ENCODE results near the gene RSRP1.
A peak's percentile ranks its signal among the peaks of the same experiment; 100 is the strongest.
"Not testable (repeated sequence)": the region's sequence is repeated elsewhere in the genome, so short reads cannot be mapped to it uniquely, and the experiment has no call there.

Gene RSRP1, protein sequence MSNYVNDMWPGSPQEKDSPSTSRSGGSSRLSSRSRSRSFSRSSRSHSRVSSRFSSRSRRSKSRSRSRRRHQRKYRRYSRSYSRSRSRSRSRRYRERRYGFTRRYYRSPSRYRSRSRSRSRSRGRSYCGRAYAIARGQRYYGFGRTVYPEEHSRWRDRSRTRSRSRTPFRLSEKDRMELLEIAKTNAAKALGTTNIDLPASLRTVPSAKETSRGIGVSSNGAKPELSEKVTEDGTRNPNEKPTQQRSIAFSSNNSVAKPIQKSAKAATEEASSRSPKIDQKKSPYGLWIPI

DNA sequence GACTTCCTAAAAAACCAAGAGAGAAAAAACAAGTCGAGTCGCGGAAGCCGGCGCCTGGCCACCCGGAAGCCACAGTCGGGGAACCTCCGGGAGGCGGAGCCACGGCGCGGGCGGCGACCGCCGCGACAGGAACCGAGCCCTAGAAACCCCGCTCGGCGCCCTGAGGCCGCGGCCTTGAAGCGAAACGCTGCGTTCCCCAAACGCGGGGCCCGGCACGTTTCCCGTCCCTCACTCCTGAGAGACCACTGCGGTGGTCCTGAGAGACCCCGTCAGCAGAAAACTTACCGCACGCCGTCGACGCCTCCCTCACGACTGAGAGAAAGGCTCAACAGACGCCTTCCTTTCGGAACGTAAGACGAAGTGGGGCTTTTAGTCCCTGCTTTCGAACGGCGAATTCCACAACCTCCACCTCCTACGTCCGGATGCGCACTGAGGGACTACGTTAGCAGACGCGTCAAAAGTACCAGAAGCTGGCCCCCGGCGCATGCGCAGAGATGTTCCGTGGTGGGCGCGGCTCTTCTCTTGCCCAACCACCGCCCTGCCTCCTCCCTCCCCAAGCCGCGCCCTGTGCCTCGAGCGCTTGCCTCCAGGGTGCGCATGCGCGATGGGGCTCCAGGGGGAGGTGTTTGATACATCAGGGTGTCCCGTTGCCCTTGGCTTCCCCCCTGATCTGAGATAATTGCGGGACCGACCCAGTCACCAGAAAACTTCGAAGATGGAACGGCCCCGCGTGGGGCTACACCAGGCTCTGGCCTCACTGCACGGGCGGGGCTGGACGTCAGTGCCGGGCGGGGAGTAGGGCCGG is at the start of gene RSRP1:
Gene RSRP1, minus strand, starts transcription at position 431 of the 805 bp plus-strand sequence. CDS start 491 bp downstream, outside the sequence.
- DNase-seq: peak; percentile 80 to 98

DNA sequence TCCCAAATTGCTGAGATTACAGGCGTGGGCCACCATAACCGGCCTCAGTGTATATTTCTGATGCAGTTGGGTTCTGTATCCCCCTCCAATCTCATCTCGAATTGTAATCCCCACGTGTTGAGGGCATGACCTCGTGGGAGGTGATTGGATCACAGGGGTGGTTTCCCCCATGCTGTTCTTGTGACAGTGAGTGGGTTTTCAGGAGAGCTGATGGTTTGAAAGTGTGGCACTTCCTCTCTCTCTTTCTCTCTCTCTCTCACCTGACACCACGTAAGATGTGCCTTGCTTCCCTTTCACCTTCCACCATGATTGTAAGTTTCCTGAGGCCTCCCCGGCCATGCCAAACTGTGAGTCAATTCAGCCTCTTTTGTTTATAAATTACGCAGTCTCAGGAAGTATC is 49.2 kb upstream of the RSRP1 start:
- DNase-seq: not testable (repeated sequence)

DNA sequence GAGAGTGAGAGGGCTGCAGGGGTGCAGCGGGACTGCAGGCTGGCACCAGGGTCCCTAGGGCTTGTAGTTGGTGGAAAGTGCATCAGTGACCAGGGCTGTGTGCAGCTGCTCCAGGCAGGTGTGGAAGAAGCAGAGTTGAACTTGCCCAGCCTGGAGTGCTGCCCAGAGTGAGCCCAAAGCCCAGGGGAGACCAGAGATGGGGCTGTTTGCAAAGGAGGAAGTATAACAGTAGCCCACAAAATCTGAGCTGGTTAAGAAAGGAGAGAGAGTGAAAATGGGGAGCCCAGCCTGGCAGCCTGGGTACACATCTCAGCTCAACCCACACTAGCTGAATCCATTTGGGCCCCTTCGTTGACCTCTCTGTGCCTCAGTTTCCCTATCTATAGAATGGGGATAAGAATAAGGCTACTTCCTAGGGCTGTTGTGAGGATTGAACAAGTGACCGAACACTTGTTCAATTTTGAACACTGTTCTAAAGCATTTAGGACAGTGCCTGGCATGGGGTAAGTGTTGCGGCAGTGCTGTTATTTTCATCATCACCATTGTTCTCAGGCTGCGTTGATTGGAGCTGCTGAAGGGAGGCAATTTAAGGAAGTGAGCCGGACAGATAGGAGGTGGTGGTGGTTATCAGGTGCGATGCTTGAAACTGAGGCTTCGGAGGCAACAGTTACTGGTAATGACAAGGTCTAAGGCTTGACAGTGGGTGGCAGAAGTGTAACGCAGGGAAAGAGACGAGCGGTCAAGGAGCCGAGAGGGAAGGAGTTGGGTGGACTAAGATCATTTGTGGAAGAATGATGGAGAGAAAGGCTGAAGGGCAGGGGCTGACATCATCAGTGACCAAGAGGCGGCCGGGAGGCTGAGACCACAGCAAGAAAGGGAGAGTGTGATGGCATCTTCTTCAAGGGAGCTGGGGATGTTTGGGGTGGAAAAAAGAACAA is 47.9 kb upstream of the RSRP1 start:
- DNase-seq: not testable (repeated sequence)

DNA sequence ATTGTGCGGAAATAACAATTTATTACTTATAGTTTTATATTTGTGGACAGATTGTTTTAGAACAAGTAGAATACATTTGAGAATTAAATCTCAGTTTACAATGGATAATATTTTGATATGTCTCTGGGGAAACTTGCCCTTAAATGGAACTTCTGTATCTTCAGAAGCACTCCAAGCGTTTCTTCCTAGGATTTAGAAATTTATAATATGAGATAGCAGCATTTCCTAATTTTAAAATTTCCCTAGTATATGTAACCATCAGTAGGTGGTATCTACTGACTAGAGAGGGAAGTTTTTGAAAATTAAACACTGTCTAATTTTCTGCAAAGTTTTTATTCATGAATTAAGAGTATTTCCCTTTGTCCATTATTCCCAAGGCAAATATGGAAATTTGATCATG is 46.2 kb upstream of the RSRP1 start:
- DNase-seq: not testable (repeated sequence)

DNA sequence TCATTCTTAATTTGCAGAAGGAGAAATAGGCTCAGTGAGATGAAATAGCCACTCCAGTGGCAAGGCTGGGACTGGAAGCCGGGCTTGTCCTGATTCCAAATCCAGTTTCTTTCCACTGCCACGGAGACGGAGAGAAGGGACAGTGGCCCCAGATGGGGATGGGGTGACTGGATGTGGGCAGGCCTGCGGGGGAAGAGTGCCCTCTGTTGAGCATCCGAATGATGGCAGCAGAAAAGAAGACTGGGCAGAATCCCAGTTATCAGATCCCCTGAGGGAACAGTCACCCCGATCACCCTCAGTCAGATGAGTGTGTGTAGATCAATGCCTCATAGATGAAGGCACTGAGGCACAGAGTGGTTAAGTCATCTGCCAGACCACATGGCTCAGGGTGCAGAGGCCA is 42.8 kb upstream of the RSRP1 start:
- DNase-seq: not testable (repeated sequence)

DNA sequence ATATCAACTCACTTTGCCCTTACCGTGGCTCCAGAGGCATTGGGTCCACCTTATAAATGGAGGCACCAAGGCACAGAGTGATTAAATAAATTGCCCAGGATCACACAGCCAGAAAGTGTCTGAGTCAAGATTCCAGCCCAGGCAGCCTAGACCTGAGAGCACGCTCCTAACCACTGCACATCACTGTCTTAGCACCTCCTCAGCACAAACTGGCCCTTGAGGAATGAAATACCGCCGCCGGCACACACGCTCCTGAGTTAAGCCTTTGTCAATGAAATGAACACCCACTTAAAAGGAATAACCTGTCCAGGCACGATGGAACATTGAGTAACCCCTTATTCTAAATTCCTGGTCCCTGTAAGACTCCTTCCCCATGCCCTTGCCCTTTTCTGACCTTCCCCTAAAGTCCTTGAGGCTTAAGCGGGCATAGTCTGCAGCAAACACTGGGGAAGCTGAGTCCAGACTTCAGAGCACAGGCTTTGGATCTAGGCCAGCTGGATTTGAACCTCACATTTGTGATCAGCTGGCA is 41.4 kb upstream of the RSRP1 start:
- not testable (repeated sequence) for DNase-seq

DNA sequence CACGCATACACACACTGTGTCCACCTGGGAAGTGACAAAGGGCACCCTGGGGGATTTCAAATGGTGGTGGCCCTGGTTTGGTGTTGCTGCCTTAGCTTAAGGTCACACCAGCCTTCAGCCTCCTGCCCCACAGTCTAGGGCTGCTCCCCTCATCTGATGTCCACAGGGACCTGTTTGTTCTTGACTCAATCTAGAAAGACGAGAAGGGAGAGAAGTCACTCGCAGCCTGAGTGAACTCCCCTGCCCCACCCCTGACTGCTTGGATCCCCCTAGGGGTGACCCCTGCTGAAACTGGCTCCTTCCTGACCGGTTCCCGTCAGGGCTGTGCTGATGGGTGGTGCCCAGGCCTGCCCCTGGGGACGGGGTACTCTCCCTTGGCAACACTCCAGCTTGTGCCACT is 39.9 kb upstream of the RSRP1 start:
- not testable (repeated sequence) for DNase-seq

DNA sequence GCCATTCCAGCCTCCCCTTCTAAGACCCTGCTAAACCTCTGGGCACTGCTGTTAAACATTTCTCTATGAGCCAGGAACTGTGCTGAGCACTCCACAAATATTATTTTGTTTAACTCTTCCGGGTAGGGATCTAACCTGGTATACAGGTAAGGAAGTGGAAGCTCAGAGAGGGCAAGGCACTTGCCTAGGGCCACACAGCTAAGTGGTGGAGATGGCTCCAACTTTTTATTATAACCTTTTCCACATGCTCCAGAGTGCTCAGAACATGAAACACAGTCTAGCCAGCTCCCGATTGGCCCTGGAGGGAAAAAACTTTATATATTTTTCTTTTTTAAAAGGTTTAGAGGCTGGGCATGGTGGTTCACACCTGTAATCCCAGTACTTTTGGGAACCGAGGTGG is 38.6 kb upstream of the RSRP1 start:
- not testable (repeated sequence) for DNase-seq

DNA sequence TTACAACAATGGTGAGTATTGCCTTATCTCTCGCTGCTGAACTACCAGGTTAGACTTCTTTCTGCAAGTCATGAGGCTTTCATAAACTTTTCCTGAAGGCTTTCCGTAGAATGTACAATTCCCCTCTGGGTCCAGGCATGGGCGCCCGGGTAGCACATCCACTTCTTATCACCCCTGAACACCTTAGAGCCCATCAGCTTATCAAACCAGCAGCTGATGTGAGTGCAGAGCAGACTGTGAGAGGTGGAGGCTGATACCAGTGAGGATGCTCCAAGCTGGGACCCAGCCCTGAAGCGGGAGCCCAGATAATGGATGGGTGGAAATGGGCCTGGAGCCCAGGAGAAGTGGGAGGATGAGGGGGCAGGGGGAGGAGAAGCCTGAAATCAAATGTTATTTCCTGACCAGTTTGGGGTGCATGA is 32.4 kb upstream of the RSRP1 start:
- not testable (repeated sequence) for DNase-seq

DNA sequence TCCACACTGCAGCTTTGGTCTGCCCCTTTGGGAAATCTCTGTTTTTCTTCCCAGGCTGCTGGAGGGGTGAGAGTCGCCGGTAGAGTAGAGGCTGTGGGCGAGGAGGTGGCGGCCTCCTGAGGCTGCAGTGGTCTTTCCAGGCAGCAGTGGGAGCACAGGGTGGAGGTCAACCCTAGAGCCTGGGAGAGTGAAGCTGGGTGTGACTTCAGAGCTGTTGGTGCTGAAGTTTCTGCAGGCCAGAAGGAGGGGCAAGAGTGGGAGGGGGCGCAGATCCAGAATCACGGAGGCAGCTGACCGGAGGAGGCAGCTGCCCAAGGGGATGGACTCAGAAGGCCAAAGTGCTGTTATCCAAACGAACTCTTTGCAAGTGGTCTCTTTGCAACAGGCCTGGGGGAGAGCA is 31.5 kb upstream of the RSRP1 start:
- DNase-seq: not testable (repeated sequence)

DNA sequence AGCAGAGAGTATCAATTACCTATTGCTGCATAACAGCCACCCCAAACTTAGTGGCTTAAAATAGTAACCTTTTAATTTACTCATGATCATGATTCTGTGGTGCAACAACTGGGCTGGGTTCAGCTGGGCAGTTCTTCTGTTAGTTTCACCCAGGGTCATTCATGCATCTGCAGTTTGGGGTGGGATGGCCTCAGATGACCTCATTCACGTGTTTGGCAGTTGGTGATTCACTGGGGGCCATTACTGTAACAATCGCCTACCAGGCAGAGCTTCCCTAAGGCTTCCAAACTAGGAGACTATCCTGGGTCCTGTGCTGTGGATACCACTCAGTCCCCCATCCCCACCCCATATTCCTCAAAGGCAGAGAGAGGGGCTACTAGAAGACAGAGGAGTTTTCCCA is 31.1 kb upstream of the RSRP1 start:
- DNase-seq: not testable (repeated sequence)

DNA sequence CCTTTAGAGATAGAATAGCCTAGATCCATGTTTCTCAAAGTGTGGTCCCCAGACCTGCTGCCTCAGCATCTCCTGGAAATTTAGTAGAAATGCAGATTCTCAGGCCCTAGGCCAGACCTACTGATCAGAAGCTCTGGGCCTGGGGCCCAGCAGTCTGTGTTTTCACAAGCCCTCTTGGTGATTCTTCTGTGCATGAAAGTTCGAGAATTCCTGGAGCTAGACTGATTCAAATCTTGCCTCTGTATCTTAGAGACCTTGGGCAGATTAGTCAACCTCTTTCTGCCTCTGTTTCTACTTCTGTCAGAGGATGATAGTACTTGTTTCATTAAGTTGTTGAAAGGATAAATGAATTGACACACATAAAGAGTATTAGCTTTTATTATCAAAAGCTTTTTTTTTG is 30.0 kb upstream of the RSRP1 start:
- not testable (repeated sequence) for DNase-seq

DNA sequence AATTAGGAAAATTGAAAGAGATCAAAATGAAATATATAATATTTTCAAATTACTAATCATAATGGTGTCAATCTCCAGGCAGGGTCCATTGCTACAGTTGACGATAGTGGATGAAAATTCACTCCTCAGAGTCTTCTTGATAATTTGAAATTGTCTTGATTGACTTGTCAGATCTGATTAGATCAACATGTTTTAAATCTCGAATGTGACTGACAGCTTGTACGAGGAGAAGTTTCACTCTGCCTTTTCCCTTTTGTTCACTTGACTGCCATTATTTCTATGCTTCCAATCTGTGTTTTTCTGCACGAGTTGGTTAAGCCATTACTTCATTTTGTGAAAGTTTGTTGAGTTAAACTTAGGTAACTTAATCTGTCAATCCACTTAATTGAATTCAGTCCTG is 28.4 kb upstream of the RSRP1 start:
- DNase-seq: not testable (repeated sequence)

DNA sequence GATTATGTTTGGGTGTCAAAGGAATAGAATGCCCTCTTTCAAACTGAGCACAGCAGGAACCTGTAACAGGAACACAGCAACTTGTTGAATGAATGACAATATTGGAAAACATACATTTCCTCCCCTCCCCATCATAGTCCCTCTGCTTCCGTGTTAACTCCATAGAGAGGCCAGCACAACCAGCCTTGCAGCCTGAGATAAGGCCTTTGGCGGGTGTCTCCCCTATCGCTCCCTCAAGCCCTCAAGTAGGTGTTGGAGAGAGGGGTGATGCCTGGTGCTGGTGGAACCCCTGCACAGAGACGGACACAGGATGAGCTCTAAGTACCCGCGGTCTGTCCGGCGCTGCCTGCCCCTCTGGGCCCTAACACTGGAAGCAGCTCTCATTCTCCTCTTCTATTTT is 25.0 kb upstream of the RSRP1 start, which contains the start of gene RHD:
Gene RHD, plus strand, starts transcription at position 272 of the 400 bp plus-strand sequence. Its CDS starts 39 bp downstream, at position 311.
- DNase-seq: not testable (repeated sequence)

DNA sequence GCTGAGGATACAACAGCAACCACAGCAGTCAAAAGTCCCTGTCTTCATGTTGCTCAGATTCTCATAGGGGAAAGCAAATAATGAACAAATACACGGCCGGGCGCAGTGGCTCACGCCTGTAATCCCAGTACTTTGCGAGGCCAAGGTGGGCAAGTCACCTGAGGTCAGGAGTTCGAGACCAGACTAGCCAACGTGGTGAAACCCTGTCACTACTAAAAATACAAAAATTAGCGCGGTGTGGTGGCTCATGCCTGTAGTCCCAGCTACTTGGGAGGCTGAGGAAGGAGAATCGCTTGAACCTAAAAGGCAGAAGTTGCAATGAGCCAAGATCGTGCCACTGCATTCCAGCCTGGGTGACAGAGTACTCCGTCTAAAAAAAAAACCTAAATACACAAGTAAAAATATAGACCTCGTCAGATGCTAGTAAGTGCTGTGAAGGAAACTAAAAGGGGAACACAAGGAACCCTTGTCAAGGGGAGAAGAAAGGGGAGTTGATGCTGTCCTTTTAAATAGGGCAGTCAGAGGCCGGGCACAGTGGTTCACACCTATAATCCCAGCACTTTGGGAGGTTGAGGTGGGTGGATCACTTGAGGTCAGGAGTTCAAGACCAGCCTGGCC is 21.0 kb upstream of the RSRP1 start:
- DNase-seq: not testable (repeated sequence)

DNA sequence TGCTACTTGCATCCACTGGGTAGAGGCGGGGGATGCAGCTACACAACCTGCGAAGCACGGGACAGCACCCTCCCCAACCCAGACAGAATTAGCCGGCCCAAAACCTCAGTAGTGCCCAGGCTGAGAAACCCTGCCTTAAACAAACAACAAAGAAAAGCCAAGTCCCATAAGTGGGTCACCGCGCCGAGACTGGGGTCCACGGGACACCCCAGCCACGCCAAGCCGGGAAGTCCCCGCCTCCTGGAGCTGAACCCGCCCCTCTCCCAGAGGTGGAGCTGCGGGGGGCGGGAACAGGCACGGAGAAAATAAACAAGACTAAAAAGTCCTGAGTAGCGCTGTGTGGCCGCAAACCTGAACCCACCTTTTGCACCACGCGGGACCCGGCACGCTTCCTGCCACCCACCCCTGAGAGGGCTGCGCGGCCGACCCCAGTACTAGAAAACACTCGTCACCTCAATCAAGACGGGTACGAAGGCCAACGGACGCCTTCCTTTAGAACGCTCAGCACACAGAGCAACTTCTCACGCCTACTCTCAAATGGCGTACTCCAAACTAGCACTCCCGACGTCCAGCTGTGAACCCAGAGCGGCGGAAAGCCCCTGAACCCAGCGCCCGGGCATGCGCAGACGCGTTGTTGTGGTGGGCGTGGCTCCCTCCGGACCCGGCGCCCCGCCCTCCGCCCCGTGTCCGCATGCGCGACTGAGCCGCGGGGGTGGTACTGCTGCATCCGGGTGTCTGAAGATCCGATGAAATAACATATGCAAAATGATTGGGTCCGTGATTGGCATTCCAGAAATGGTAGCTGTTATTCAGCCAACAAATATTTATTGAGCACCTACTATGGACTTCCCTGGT is 20.3 kb upstream of the RSRP1 start:
- DNase-seq: not testable (repeated sequence)

DNA sequence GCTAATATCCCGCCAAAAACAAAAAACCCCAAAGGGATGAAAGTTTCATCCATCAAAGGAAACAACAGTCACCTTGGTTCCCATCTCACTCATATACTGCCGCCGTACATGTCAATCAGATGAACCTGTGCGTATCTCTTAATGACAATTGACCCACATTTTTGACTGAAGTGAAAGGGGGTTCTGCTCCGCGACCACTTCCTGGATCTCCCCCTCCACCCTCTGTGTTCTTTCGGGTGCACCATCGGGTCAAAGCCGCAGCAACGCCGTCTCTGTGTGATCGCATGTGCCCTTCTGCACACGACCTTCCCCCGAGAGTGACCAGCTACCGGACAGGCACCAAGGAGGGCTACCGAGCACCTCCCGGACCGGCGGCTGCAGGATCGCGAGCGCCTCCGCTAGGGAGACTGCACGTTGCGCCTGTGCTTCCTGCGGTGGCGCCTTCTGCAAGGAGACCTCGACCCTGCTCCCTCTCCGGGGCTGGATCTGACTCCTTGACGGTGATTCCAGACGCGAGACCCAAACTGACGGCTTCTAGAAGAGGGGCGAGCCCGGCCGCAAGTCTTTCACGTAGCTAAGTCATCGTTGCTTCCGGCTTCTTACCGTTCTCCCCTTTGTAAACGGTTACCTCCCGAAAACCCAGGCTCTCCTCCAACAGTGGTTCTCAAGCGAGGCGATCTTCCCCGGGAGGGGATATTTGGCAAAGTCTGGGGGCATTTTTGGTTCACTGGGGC is 19.5 kb upstream of the RSRP1 start:
- DNase-seq: not testable (repeated sequence)

DNA sequence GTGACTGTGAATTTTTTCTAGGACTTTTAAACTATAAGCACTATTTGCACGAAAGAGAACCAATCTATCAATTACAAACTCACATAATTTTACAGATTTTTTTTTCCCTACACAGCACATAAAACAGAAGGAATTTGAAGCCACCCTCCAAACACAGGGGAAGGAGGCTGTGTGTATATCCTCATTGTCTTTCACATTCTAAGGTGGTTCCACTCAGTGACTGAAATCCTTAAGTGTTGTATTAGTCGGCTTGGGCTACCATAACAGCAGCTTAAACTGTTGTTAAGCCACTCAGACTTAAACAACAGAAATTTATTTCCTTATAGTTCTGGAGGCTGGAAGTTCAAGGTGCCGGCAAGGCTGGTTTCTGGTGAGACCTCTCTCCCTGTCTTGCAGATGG is 13.1 kb upstream of the RSRP1 start:
- not testable (repeated sequence) for DNase-seq

DNA sequence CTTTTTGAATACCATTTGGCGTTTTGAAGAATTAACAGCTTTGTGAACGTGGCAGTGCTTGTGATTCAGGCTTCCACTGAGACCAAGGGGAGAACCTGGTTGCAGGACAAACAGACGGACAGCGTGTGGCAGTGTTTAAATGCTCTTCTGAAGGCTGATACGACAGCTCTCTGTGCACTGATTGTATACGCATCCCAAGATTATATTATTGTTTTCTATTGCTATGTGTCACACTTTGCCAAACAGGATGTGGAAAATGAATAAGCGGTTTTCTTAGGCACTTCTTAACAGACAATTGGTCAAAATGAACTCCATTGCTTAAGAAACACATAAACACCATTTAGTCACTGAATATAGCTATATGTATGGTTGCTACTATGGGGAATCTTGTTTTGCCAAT is 12.6 kb upstream of the RSRP1 start:
- not testable (repeated sequence) for DNase-seq

DNA sequence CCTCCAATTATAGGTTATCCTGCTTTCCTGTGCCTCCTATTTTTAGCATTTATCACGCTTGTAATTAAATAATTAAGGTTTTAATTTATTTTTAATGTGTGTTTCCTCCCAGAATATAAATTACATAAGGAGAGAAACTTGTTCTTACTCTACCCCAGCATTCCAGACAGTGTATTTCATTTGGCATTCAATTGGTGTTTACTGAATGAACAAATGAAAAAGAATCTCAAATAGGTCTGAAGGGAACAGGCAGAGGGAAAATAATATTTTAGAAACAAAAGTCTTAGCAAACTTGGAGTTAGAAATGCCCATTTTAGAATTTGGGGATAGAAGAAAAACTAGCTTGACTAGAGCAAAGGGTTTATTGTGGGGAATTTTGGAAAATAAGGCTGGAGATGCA is 9.9 kb upstream of the RSRP1 start:
- DNase-seq: no peak
